SU-DHL-6 (cell line): ENCODE measurements around the gene KYNU.

Source experiments
- EZH2phosphoT487 ChIP-seq: fragments of 200-600 bp; sonication (generic), shearing (Covaris generic); conservative IDR thresholded peaks from 2 replicates; pipeline ENCODE4 v1.6.1; 2018; ENCODE audit warnings: mild to moderate bottlenecking, antibody characterized with exemption, low read length, moderate library complexity, mixed read lengths
- TF ChIP-seq, protein P1 (sequence below): fragments of 200-600 bp; sonication (generic); IDR thresholded peaks from one replicate; pipeline ENCODE4 v1.5.1; 2017; ENCODE audit warnings: antibody characterized with exemption, mild to moderate bottlenecking, low read length, moderate library complexity; ENCODE audit not compliant: insufficient read depth, poor library complexity, severe bottlenecking

DNA sequence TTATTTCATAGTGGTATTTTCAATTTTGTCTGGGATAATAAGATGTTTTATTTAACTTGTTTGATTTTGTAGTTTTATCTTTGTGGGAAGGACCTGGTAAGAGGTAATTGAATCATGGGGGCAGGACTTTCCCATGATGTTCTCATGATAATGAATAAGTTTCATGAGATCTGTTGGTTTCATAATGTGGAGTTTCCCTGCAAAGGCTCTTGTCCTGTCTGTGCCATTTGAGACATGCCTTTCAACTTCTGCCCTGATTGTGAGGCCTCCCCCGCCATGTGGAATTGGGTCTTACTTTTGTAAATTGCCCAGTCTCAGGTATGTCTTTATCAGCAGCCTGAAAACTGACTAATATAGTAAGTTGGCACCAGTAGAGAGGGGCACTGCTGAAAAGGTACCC is 174.0 kb downstream of the KYNU start:
- TF ChIP-seq, protein P1, sequence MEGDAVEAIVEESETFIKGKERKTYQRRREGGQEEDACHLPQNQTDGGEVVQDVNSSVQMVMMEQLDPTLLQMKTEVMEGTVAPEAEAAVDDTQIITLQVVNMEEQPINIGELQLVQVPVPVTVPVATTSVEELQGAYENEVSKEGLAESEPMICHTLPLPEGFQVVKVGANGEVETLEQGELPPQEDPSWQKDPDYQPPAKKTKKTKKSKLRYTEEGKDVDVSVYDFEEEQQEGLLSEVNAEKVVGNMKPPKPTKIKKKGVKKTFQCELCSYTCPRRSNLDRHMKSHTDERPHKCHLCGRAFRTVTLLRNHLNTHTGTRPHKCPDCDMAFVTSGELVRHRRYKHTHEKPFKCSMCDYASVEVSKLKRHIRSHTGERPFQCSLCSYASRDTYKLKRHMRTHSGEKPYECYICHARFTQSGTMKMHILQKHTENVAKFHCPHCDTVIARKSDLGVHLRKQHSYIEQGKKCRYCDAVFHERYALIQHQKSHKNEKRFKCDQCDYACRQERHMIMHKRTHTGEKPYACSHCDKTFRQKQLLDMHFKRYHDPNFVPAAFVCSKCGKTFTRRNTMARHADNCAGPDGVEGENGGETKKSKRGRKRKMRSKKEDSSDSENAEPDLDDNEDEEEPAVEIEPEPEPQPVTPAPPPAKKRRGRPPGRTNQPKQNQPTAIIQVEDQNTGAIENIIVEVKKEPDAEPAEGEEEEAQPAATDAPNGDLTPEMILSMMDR, result no peak
- TF ChIP-seq EZH2phosphoT487, result no peak
